Activated CD4-positive, alpha-beta memory T cell treated with anti-CD3 and anti-CD28 coated beads for 36 hours (primary cell): ENCODE measurements around the gene DLGAP1. TPM values are rescaled to one million over a fixed set of nuclear protein-coding genes. Genes with fewer than 3 reads are reported as not detected.

ENCODE experiments used
- CTCF ChIA-PET: fragments of 350-600 bp; sonication (Branson Sonifier 250); formaldehyde crosslinking; loops from one replicate; lab custom pipeline; 2021; ENCODE audit warnings: antibody characterized with exemption, inconsistent platforms; lab: Charles Lee
- POLR2A ChIA-PET: fragments of 350-600 bp; sonication (Branson Sonifier 250); formaldehyde crosslinking; loops from one replicate; lab custom pipeline; 2021; ENCODE audit warnings: antibody characterized with exemption; lab: Charles Lee
- DNase-seq: peaks from one replicate; pipeline ENCODE4 v3.0.0-alpha.2; 2020
- H3K27ac Mint-ChIP-seq: one replicate; pipeline ENCODE4 v1.8.0; 2021; ENCODE audit warnings: mixed read lengths
- H3K27me3 Mint-ChIP-seq: one replicate; pipeline ENCODE4 v1.8.0; 2021; ENCODE audit warnings: mixed read lengths
- H3K36me3 Mint-ChIP-seq: one replicate; pipeline ENCODE4 v1.8.0; 2021; ENCODE audit warnings: mixed read lengths
- H3K4me1 Mint-ChIP-seq: one replicate; pipeline ENCODE4 v1.8.0; 2021; ENCODE audit warnings: low read depth, mixed read lengths
- H3K4me3 Mint-ChIP-seq: one replicate; pipeline ENCODE4 v1.8.0; 2021; ENCODE audit warnings: mild to moderate bottlenecking, mixed read lengths
- H3K9me3 Mint-ChIP-seq: one replicate; pipeline ENCODE4 v1.8.0; 2021; ENCODE audit warnings: mixed read lengths
- intact Hi-C: fragments of 100-400 bp; cut with micrococcal nuclease; formaldehyde crosslinking; loops from one replicate; pipeline ENCODE4 v1.15.1; 2023
- total RNA-seq, 2 experiments: library from RNA; stranded (reverse); gene quantifications; one replicate each; pipeline ENCODE4 v1.2.3, GENCODE V29; 2021

The DLGAP1 gene
- total RNA-seq, 2 experiments from 2014 or later: 0.45 to 1.0 TPM

DNA sequence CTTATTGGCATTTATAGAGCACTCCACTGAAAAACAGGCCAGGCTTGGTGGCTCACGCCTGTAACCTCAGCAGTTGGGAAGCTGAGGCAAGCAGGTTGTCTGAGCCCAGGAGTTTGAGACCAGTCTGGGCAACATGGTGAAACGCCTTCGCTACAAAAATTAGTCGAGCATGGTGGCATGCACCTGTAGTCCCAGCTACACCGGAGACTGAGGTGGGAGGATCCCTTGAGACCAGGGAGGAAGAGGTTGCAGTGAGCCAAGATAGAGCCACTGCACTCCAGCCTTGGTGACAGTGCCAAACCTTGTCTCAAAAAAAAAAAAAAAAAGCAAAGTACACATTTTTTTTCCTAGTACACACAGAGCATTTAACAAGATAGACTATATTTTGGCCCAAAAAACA is 909.0 kb downstream of the DLGAP1 start:
- no peaks in the 10 kb centered on the region for H3K9me3 Mint-ChIP-seq
- no peaks in the 10 kb centered on the region for H3K27me3 Mint-ChIP-seq
- H3K36me3 Mint-ChIP-seq: no peaks in the 10 kb centered on the region
- H3K4me1 Mint-ChIP-seq: peaks cover 21% of the 10 kb centered on the region
- no peak overlapping the region for H3K4me3 Mint-ChIP-seq
- H3K27ac Mint-ChIP-seq: no peak overlapping the region
- POLR2A ChIA-PET: interaction anchor here (0.7 kb wide), 1 partner anchor 29 kb away, joined by 4 read pairs; no protein-coding TSS in a partner anchor
- DNase-seq: no peak
- intact Hi-C loops: no loop called here
- CTCF ChIA-PET: interaction anchor here (1.2 kb wide), 1 partner anchor 39 kb away, joined by 3 read pairs; no protein-coding TSS in a partner anchor

GRCh38 chr18:3544537-3544936 is 910.6 kb downstream of the DLGAP1 start:
- peaks cover 29% of the 10 kb centered on the region for H3K4me1 Mint-ChIP-seq
- H3K9me3 Mint-ChIP-seq: no peaks in the 10 kb centered on the region
- H3K27me3 Mint-ChIP-seq: no peaks in the 10 kb centered on the region
- POLR2A ChIA-PET: no interaction called here
- no peak for DNase-seq
- H3K36me3 Mint-ChIP-seq: no peaks in the 10 kb centered on the region
- H3K27ac Mint-ChIP-seq: no peak overlapping the region
- CTCF ChIA-PET: interaction anchor here (0.8 kb wide), 1 partner anchor 227 kb away, joined by 3 read pairs; no protein-coding TSS in a partner anchor
- H3K4me3 Mint-ChIP-seq: no peak overlapping the region
- intact Hi-C loops: loop anchor here (5.0 kb wide), 1 partner anchor 123 kb away; no protein-coding TSS in a partner anchor

GRCh38 chr18:3541549-3542386 is 913.3 kb downstream of the DLGAP1 start:
- H3K9me3 Mint-ChIP-seq: no peaks in the 10 kb centered on the region
- H3K36me3 Mint-ChIP-seq: no peaks in the 10 kb centered on the region
- no peaks in the 10 kb centered on the region for H3K27me3 Mint-ChIP-seq
- H3K4me3 Mint-ChIP-seq: peak overlapping the region; percentile 8
- peak overlapping the region; percentile 59 for H3K27ac Mint-ChIP-seq
- ChIA-PET CTCF (interaction anchor here (0.6 to 2.4 kb wide), 6 partner anchors 13 to 125 kb away, joined by 3 to 11 read pairs (median 5); no protein-coding TSS in a partner anchor), POLR2A (interaction anchor here (0.6 to 1.8 kb wide), 7 partner anchors 15 to 105 kb away, joined by 3 to 8 read pairs (median 3); no protein-coding TSS in a partner anchor)
- intact Hi-C loops: loop anchor here (1.0 to 5.0 kb wide), 7 partner anchors 15 to 126 kb away; no protein-coding TSS in a partner anchor
- H3K4me1 Mint-ChIP-seq: peaks cover 35% of the 10 kb centered on the region
- peak; percentile 68 for DNase-seq

DNA sequence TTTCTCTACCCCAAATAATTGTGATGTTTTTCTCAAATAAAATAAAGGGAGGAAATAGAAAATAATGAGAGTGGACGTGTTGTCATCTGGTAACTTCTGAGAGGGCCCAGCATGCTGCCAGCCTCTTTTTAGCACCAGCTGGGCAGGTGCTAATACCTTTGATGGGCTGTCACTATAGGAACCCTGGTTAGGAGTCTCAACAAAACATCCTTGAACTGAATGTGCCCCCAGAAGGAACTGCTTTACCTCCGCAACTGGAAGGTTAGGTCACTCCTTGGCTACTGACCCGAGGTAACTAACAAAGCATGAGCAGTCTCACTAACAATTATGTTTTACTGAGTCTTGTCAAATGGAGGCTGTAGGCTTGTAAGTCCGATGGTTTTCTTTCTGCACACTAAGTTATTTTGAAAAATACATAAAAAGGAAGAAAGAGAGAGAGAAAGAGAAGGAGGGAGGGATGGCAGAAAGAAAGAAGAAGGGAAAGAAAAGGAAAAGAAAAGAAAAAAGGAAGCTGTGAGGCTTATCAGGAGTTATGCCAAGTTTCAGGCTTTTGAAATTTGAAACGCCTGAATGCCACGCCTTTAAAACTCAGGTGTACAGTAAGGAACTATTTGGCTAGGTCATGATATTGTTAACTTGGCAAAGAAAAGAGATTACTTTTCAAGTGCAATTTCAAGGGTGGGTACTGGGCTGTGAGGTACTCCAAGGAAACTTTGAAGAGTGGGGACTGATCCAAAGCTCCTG is 914.1 kb downstream of the DLGAP1 start:
- POLR2A ChIA-PET: interaction anchor here (0.6 to 1.8 kb wide), 7 partner anchors 14 to 106 kb away, joined by 3 to 8 read pairs (median 3); no protein-coding TSS in a partner anchor
- H3K4me1 Mint-ChIP-seq: peaks cover 35% of the 10 kb centered on the region
- CTCF ChIA-PET: interaction anchor here (0.7 to 2.4 kb wide), 5 partner anchors 15 to 87 kb away, joined by 3 to 11 read pairs (median 5); no protein-coding TSS in a partner anchor
- no peaks in the 10 kb centered on the region for H3K36me3 Mint-ChIP-seq
- intact Hi-C loops: loop anchor here (1.0 to 5.0 kb wide), 6 partner anchors 14 to 126 kb away; no protein-coding TSS in a partner anchor
- H3K9me3 Mint-ChIP-seq: no peaks in the 10 kb centered on the region
- DNase-seq: no peak
- H3K4me3 Mint-ChIP-seq: no peak overlapping the region
- no peaks in the 10 kb centered on the region for H3K27me3 Mint-ChIP-seq
- peak overlapping the region; percentile 59 for H3K27ac Mint-ChIP-seq

GRCh38 chr18:3538954-3539617 is 916.0 kb downstream of the DLGAP1 start:
- Mint-ChIP-seq H3K27ac (no peak overlapping the region), H3K9me3 (no peaks in the 10 kb centered on the region), H3K27me3 (no peaks in the 10 kb centered on the region), H3K4me1 (peaks cover 35% of the 10 kb centered on the region), H3K4me3 (no peak overlapping the region), H3K36me3 (no peaks in the 10 kb centered on the region)
- POLR2A ChIA-PET: no interaction called here
- CTCF ChIA-PET: no interaction called here
- DNase-seq: no peak
- intact Hi-C loops: no loop called here

- no peaks in the 10 kb centered on the region for H3K27me3 Mint-ChIP-seq
- no peaks in the 10 kb centered on the region for H3K36me3 Mint-ChIP-seq
- CTCF ChIA-PET: no interaction called here
- POLR2A ChIA-PET: no interaction called here
- intact Hi-C loops: no loop called here
- DNase-seq: no peak
- H3K9me3 Mint-ChIP-seq: no peaks in the 10 kb centered on the region
- no peak overlapping the region for H3K4me3 Mint-ChIP-seq
- H3K27ac Mint-ChIP-seq: no peak overlapping the region
- peaks cover 31% of the 10 kb centered on the region for H3K4me1 Mint-ChIP-seq
These were observed 916.7 kb downstream of the DLGAP1 start for GRCh38 chr18:3538456-3538855.

DNA sequence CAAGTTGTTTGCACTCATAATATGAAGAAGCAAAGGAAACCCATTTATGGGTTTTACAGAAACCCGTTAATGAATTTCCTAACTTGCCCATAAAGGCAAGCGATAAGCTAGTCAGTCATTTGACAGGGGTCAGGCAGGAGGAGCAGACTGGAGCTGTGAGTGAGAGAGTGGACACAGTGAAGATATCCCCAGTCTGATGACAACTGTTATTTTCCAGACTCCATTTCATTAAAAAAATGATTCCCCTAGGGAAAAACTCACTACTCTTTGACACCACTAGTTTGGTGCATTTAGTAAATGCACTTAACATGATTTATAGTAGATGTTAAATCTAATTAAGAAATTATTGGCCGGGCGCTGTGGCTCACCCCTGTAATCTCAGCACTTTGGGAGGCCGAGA is 924.3 kb downstream of the DLGAP1 start:
- DNase-seq: no peak
- Mint-ChIP-seq H3K9me3 (no peaks in the 10 kb centered on the region), H3K27me3 (no peaks in the 10 kb centered on the region), H3K4me3 (no peak overlapping the region), H3K36me3 (no peaks in the 10 kb centered on the region), H3K27ac (no peak overlapping the region), H3K4me1 (peaks cover 12% of the 10 kb centered on the region)
- POLR2A ChIA-PET: no interaction called here
- CTCF ChIA-PET: no interaction called here
- intact Hi-C loops: no loop called here

GRCh38 chr18:3529601-3530000 is 925.5 kb downstream of the DLGAP1 start:
- no peaks in the 10 kb centered on the region for H3K27me3 Mint-ChIP-seq

DNA sequence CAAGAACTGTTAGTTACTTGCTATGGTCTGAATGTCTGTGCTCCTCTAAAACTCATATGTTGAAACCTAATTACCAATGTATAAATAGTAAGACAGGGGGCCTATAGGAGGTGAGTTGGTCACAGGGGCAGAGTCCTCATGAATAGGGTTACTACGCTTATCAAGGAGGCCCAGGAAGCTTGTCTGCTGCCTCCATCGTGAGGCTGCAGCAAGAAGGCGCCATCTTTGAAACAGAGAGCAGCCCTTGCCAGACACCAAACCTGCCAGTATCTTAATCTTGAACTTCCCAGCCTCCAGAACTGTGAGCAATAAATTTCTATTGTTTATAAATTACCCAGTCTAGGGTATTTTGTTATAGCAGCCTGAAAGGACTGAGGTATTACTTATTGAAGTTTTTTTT is 926.0 kb downstream of the DLGAP1 start:
- intact Hi-C loops: loop anchor here (5.0 kb wide), 2 partner anchors 42 to 57 kb away; no protein-coding TSS in a partner anchor
- POLR2A ChIA-PET: interaction anchor here (0.6 kb wide), 1 partner anchor 941 kb away, joined by 4 read pairs; no protein-coding TSS in a partner anchor
- CTCF ChIA-PET: interaction anchor here (0.7 to 1.4 kb wide), 3 partner anchors 13 to 232 kb away, joined by 3 to 7 read pairs (median 3); no protein-coding TSS in a partner anchor

More at GRCh38 chr18:3529601-3530000, 925.5 kb downstream of the DLGAP1 start:
- ChIA-PET CTCF (interaction anchor here (1.0 to 1.4 kb wide), 2 partner anchors 31 to 232 kb away, joined by 3 to 7 read pairs; no protein-coding TSS in a partner anchor), POLR2A (interaction anchor here (0.6 kb wide), 1 partner anchor 941 kb away, joined by 4 read pairs; no protein-coding TSS in a partner anchor)
- no peak overlapping the region for H3K27ac Mint-ChIP-seq
- no peak overlapping the region for H3K4me3 Mint-ChIP-seq
- no peak for DNase-seq
- no peaks in the 10 kb centered on the region for H3K9me3 Mint-ChIP-seq
- no peaks in the 10 kb centered on the region for H3K36me3 Mint-ChIP-seq
- H3K4me1 Mint-ChIP-seq: peaks cover 17% of the 10 kb centered on the region
- intact Hi-C loops: loop anchor here (5.0 kb wide), 2 partner anchors 42 to 57 kb away; no protein-coding TSS in a partner anchor

GRCh38 chr18:3528231-3528630 is 926.9 kb downstream of the DLGAP1 start:
- intact Hi-C loops: loop anchor here (5.0 kb wide), 2 partner anchors 41 to 56 kb away; no protein-coding TSS in a partner anchor
- POLR2A ChIA-PET: no interaction called here
- Mint-ChIP-seq H3K4me1 (peaks cover 17% of the 10 kb centered on the region), H3K36me3 (no peaks in the 10 kb centered on the region), H3K4me3 (no peak overlapping the region), H3K9me3 (peaks cover 5% of the 10 kb centered on the region), H3K27ac (no peak overlapping the region), H3K27me3 (no peaks in the 10 kb centered on the region)
- no peak for DNase-seq
- CTCF ChIA-PET: interaction anchor here (0.5 kb wide), 1 partner anchor 138 kb away, joined by 3 read pairs; no protein-coding TSS in a partner anchor

More for the DNA sequence above, 926.0 kb downstream of the DLGAP1 start:
- Mint-ChIP-seq H3K4me3 (no peak overlapping the region), H3K9me3 (no peaks in the 10 kb centered on the region), H3K27ac (no peak overlapping the region), H3K36me3 (no peaks in the 10 kb centered on the region), H3K27me3 (no peaks in the 10 kb centered on the region), H3K4me1 (peaks cover 17% of the 10 kb centered on the region)
- DNase-seq: no peak
